Activated T-cell treated with anti-CD3 and anti-CD28 coated beads for 48 hours (primary cell): Measurements from ENCODE around the gene SOHLH2.

ENCODE experiments used
- DNase-seq: peaks from one replicate; pipeline ENCODE4 v3.0.0-alpha.2; 2020; ENCODE audit warnings: low read depth

The SOHLH2 gene

DNA sequence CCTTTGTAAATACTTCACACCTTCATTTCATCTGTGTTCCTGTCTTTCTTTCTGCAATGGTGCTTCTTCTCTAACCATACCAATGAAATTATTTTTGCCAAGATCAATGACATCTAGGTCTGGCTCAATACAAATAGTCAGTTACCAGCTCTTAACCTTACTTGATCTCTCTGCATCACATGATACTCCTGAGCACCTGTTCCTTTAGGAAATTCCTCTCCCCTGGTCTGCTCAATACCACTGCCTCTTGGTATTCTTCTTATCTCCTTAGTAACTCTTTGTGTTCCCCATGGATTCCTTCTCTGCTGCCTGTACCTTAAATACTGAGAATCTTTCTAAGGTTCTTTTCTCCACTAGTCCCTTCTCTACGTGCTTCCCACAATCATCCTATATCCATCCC is 25.9 kb downstream of the SOHLH2 start:
- no peak for DNase-seq

- no peak for DNase-seq
These were observed 30.5 kb downstream of the SOHLH2 start for GRCh38 chr13:36183901-36184300.

DNA sequence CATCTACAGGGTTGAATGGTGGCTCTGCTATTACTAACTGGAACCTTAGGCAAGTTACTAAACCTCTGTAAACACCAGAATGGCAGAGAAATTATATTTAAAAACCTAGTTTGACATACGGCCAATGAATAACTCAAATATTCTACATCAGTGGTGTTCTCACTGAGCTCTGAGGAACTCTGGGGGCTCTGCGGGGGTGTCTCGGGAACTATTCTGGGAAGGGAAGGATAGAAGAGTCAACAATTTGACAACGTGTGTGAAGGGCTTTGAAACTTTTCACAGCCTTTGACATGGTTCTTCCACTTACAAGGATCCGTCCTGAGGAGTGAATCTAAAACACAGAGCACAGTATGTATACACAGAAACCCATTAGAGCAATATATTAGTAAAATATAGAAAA is 38.7 kb downstream of the SOHLH2 start:
- no peak for DNase-seq

DNA sequence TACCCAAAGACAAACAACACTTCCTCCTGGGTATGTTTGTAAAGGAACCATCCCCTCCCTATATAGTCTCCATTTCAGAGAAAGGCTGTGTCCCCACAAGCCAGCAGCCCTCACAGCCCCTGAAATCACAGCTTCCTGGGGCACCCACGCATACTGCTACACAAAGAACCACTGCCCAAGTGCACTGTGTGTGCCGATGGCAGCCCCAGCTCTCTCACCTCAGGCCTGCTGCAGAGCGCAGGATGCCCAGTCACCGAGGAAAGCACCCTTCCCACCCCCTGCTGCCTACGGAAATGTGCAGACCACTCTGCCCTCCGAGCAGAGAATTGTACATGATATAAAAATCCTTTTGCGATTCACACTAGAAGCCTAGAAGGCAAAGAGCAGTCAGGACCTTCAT is 39.4 kb downstream of the SOHLH2 start:
- DNase-seq, result no peak

GRCh38 chr13:36173571-36174322 is 40.6 kb downstream of the SOHLH2 start:
- no peak for DNase-seq

DNA sequence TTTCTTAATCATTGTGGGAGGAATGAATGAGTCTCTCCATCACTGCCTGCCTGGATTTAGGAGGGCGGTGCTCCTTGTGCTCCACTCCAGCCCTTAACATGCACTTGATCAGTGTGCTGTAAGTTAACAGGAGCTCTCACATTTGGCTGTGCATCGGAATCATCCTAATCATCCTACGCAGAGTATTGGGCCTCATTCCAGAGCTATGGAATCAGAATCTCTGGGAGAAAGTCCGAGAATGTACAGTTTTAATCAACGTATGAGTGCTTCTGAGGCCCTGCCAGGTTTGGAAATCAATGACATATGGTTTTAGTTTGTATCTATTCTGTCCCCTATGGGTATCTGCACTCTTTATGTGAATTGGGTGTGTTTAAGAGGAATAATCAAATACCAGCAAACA is 48.3 kb downstream of the SOHLH2 start:
- no peak for DNase-seq

GRCh38 chr13:36163809-36164308 is 50.5 kb downstream of the SOHLH2 start:
- DNase-seq, result no peak

DNA sequence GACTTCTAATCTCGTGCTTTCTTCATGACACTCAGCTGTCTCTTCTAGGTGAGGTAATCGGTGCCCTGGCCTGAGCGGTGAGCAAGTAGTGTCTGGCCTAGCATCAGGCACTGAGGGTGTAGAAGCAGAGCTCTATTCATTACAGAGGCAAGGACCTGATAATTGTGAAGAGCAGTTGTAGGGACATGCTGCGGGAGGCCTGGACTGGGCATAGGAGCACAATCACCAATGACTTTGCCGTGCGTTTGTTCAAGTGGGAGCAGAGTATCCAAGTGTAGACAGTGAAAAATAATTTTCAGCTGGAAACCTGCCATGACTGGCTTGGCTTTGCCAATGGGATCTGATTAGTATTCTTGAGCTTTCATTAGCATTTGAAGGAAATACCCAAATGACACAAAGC is 51.1 kb downstream of the SOHLH2 start:
- no peak for DNase-seq

DNA sequence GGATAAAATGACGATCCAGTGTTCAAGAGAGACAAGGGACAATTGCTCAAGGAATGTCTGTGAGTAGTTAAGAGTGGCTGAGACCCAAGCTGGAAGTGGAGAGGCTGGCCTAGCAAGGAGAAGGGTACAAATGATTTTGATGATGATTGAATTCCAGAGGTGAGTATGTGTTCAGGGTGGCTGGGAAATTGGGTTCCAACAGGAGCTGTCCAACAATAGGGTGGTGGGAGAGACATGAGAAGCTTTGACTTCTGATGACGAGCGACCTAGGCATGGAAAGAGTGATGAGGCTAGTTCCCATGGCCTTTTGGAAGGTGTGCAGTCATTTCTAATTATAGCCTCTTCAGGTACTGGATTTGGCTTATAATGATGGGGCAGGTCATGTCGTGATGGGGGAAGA is 54.1 kb downstream of the SOHLH2 start:
- no peak for DNase-seq

DNA sequence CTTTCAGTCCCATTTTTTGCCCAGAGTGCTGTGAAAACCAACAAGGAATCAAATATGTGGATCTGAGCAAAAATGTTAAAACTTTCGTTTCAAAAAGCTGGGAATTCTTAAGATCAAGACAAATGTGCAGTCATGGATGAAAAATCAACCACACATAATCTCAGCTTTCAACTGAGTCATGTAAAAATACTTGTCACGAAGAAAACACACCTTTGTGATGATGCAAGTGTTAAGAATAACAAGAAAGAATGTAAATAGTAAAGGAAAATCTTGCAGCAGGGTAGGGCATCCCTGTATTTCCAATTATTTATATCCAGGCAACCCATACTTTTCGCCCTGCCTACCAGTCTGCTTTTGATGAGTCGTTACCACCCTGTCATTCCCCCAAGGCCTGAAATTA is 55.7 kb downstream of the SOHLH2 start:
- DNase-seq, result no peak

DNA sequence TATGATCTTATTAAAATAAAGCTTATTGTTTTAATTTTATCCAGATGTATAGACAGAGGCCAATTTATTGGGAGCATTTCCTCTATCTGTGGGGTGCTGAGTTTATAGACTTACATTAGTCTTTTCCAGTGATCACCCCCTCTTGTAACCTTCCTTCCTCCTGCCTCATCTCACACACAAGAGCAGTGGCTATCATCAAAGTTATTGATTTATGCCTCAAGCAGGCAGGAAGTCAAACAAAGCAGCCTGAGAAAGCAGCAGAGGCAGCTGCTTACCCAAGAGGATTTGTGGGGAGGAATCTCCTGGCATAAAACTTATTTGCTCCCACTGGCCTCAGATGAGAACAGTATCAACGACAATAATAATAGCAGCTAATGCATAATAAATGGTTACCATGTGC is 56.9 kb downstream of the SOHLH2 start:
- no peak for DNase-seq

DNA sequence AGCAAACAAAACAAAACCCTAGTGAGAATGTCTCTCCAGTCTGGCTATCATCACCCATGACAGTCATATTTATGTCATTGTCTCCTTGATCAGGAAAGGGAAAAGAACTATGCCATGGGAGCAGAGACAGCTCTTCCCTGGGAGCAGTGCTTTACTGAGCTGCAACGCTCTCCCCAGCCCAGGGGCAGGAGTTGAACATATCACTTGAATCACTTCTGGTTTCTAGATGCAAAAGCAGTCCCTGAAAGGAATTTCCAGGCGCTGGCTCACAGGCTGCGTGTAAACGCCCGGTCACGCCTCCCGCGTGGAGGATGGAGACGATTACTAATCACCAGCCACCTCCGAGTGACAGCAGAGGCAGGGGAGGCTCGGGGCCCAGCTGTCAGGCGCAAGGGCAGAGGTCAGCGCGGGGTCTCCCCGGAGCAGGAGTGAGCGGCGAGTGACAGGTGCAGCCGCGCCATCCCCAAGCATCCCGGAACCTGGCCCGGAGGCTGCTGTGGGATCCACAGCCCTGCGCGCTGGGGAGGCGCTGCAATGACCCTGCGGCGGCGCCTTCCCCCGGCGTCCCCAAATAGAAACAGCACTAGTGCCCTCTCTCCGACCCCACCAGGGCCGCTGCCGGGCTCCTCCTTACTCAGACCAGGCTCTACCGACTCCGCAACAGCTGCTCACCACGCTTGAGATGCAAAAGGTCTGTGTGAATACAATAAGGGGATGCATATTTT is 59.6 kb downstream of the SOHLH2 start:
- DNase-seq, result no peak

DNA sequence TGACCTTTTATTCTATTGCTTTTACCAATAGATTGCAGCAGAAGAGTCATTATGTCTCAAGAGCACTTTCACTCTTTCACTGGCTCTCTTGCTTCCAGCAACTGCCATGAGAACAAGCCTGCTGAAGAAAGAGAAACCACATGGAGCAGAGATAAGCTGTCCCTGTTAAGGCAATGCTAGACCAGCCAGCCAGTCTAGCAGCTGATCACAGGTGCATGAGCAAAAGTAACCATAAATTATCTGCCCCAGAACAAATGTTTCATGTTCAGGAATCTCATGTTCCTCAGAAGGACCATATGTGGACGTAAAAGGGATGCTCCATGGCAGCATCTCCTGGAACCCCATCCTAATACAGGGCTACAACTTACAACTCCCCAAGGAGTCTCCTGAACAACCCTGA is 62.8 kb downstream of the SOHLH2 start:
- no peak for DNase-seq

- no peak for DNase-seq
These were observed 65.9 kb downstream of the SOHLH2 start for GRCh38 chr13:36148446-36148845.

DNA sequence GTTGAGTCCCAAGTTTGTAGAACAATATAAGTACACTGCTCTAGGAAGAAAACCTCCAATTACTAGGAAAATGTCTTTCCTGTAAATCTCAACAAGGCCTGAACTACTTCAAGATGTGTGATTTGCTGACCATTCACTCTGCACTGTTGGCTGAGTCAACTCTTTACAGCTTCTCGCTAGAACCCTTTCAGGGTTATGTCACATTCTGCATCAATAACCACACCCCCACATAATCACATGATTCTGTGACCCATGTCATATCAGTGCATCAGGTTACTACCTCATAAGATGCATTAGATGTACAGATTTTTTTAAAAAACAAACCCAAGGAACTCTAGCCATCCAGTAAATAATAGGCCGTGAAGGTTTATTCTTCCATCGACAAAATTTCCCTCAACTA is 67.0 kb downstream of the SOHLH2 start:
- DNase-seq, result no peak

DNA sequence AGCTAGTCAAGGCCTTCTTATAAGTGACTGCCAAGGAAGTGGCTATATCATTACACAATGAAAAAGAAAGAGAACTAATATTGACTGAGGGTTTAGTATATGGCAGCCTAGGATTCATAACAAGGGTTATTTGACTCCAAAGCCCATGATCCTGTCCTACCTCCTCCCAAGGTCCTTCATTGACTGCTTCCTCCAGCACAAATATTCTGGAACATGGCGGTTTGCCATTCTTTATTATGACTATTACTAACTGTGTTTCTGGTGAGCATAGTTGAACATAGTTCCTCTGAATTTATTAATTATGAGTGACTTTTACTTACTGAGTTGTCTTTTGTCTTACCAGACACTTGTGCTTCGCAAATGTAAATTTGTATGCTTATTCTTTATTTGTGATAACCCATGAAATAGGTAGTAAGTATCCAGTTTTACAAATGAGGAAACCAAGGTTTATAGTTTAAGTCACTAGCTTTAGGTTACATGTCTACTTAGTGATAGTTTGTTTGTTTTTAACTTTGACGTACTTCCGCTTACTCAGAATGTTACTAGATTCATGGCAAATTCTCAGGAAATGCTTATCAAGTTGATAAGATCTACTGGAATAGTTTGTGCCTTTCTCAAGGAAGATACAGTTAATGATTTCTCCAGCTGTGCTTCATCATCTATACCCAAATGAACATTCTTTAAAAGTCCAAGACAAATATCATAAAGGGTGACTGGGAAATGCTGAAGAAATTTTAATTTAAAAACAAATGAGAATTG is 67.7 kb downstream of the SOHLH2 start:
- no peak for DNase-seq

GRCh38 chr13:36143738-36144137 is 70.6 kb downstream of the SOHLH2 start:
- no peak for DNase-seq

DNA sequence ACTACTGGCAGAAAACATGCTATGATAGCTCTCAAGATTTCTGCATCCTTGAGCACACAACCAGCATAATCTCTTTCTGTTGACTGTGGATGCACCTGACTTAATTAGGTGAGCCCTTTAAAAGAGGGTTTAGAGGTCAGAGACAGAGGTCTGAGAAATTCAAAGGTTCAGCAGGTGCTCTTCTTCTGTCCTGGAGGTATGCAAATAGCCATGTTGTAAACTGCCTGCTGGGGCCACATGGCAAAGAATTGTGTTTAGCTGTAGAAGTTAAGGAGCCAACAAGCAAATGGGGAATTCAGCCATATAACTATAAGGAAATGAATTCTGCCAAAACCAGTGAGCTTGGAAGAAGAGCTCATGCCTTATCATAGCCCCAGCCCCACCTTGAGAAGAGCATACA is 71.6 kb downstream of the SOHLH2 start:
- DNase-seq, result no peak

DNA sequence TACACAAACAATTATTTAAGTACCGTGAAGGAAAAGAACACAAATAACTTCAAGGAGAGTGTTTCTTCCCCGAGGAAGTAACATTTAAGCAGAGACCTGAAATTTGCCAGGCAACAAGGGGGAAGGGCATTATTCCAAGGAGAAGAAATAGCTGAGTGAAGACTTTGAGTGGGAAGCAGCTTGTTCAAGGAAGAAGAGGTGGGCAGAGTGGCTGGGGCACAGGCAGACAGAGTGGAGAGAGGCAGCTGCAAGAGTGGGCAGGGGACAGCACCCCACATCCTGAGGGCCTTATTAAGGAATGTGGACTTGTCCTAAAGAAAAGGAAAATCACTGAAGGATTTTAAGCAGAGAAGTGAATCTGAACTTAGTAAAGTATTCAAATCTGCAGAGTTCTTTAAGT is 78.5 kb downstream of the SOHLH2 start:
- no peak for DNase-seq

- no peak for DNase-seq
These were observed 79.7 kb downstream of the SOHLH2 start for GRCh38 chr13:36134632-36135031.

DNA sequence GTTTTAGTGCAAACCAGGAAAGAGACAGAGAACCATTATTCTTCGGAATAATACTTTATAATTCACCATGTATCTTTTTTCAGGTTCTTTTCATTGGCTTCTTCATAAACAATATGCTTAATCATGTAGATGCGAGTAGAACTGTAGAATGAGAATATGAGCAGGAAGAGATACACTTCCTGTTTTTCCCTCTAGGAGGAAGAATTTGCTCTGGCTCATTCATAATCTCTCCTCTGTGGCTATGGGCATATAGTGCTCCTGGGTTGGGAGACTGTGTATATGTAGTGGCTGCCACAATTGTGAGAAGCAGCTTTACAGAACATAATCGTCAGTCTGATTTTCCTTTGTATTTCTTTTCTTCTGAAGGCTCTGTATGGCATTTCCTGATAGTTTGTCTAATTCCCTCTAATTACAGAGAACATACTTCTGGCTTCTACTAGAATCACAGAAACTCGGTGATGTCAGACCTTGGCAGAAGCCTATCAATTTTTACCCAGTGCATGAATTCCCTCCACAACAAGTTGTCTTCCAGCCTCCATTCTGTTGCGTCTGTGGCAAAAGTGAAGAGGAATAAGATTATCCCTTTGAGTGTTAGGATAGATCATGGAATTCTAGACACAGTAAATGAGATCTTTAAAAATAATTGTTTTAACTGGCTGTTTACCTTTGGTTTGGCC is 80.3 kb downstream of the SOHLH2 start:
- DNase-seq, result no peak

DNA sequence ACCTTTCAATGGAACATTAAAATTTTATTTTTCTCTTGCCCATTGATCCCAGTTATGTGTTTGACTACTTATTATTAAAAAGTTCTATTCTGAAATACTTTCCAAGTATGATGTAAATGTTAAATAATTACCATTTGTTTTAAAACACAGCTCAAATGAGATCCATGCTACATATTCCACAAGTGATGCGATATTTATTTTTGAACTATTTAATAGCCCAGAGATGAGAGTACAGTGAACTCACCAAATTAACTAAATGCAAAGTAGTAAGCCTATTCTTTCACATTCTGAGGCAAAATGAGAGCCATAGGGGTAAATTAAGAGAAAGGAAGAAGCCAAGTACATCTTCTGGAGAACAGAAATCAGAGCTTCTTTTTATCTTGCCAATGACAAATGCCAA is 82.0 kb downstream of the SOHLH2 start:
- DNase-seq, result no peak
